ENCODE data around the gene PRKG1. TPM values are rescaled to one million over a fixed set of nuclear protein-coding genes. Genes with fewer than 3 reads are reported as not detected.

Gene PRKG1
- total and polyA plus RNA-seq, 2 of the 8 experiments (the other 6 are each of a cell fraction or from before 2014, with no cell fraction given): 4.2 to 15.2 TPM

DNA sequence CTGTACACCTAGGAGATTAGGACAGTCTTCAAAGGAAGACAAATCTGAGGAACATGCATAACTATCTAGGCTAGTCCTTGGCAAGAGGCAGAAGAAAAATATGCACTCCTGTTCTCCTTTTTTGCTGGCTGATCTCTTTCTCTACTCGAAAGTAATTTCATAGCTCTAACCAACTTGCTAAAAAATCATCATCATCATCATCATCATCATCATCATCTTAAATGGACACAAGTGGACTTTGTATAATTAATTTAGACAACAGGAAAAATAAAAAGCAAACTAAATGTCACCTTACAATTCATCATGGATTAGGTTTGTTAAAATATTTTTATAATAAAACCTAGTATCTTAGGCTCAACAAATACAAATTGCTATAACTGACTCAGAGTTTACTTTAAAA is 1192.6 kb downstream of the PRKG1 start (continued):
- TF ChIP-seq, protein P1, sequence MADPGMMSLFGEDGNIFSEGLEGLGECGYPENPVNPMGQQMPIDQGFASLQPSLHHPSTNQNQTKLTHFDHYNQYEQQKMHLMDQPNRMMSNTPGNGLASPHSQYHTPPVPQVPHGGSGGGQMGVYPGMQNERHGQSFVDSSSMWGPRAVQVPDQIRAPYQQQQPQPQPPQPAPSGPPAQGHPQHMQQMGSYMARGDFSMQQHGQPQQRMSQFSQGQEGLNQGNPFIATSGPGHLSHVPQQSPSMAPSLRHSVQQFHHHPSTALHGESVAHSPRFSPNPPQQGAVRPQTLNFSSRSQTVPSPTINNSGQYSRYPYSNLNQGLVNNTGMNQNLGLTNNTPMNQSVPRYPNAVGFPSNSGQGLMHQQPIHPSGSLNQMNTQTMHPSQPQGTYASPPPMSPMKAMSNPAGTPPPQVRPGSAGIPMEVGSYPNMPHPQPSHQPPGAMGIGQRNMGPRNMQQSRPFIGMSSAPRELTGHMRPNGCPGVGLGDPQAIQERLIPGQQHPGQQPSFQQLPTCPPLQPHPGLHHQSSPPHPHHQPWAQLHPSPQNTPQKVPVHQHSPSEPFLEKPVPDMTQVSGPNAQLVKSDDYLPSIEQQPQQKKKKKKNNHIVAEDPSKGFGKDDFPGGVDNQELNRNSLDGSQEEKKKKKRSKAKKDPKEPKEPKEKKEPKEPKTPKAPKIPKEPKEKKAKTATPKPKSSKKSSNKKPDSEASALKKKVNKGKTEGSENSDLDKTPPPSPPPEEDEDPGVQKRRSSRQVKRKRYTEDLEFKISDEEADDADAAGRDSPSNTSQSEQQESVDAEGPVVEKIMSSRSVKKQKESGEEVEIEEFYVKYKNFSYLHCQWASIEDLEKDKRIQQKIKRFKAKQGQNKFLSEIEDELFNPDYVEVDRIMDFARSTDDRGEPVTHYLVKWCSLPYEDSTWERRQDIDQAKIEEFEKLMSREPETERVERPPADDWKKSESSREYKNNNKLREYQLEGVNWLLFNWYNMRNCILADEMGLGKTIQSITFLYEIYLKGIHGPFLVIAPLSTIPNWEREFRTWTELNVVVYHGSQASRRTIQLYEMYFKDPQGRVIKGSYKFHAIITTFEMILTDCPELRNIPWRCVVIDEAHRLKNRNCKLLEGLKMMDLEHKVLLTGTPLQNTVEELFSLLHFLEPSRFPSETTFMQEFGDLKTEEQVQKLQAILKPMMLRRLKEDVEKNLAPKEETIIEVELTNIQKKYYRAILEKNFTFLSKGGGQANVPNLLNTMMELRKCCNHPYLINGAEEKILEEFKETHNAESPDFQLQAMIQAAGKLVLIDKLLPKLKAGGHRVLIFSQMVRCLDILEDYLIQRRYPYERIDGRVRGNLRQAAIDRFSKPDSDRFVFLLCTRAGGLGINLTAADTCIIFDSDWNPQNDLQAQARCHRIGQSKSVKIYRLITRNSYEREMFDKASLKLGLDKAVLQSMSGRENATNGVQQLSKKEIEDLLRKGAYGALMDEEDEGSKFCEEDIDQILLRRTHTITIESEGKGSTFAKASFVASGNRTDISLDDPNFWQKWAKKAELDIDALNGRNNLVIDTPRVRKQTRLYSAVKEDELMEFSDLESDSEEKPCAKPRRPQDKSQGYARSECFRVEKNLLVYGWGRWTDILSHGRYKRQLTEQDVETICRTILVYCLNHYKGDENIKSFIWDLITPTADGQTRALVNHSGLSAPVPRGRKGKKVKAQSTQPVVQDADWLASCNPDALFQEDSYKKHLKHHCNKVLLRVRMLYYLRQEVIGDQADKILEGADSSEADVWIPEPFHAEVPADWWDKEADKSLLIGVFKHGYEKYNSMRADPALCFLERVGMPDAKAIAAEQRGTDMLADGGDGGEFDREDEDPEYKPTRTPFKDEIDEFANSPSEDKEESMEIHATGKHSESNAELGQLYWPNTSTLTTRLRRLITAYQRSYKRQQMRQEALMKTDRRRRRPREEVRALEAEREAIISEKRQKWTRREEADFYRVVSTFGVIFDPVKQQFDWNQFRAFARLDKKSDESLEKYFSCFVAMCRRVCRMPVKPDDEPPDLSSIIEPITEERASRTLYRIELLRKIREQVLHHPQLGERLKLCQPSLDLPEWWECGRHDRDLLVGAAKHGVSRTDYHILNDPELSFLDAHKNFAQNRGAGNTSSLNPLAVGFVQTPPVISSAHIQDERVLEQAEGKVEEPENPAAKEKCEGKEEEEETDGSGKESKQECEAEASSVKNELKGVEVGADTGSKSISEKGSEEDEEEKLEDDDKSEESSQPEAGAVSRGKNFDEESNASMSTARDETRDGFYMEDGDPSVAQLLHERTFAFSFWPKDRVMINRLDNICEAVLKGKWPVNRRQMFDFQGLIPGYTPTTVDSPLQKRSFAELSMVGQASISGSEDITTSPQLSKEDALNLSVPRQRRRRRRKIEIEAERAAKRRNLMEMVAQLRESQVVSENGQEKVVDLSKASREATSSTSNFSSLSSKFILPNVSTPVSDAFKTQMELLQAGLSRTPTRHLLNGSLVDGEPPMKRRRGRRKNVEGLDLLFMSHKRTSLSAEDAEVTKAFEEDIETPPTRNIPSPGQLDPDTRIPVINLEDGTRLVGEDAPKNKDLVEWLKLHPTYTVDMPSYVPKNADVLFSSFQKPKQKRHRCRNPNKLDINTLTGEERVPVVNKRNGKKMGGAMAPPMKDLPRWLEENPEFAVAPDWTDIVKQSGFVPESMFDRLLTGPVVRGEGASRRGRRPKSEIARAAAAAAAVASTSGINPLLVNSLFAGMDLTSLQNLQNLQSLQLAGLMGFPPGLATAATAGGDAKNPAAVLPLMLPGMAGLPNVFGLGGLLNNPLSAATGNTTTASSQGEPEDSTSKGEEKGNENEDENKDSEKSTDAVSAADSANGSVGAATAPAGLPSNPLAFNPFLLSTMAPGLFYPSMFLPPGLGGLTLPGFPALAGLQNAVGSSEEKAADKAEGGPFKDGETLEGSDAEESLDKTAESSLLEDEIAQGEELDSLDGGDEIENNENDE (IDR thresholded peaks at IDR 0.05; ENCODE audit: insufficient replicate concordance, low read length): no peak
- TF ChIP-seq GTF2F1 (IDR thresholded peaks at IDR 0.05; ENCODE audit: borderline replicate concordance, low read depth, low read length) (no peak), CBX5 (IDR thresholded peaks at IDR 0.05; ENCODE audit: low read depth, low read length) (no peak), SP2 (IDR thresholded peaks at IDR 0.05; ENCODE audit: low read length) (no peak), POU5F1 (IDR thresholded peaks at IDR 0.05; ENCODE audit: low read depth, low read length) (no peak), EGR1 (IDR thresholded peaks at IDR 0.05; ENCODE audit: borderline replicate concordance, low read depth, low read length) (no peak), ZNF274 (IDR thresholded peaks at IDR 0.05; ENCODE audit: borderline replicate concordance, extremely low read depth, low read length) (no peak), TAF7 (optimal IDR thresholded peaks at IDR 0.05; ENCODE audit: borderline replicate concordance, low read depth, low read length) (no peak), TBP (IDR thresholded peaks at IDR 0.05; ENCODE audit: low read depth, low read length) (no peak), NANOG (IDR thresholded peaks at IDR 0.05; ENCODE audit: insufficient read depth, low read depth, low read length, poor library complexity, severe bottlenecking) (no peak), FOSL1 (IDR thresholded peaks at IDR 0.05; ENCODE audit: insufficient read depth, low read depth, low read length) (no peak), NRF1 (IDR thresholded peaks at IDR 0.05; ENCODE audit: low read depth, low read length) (no peak)

Measured in H1 (cell line).